C4-2B (cell line): Measurements from ENCODE around the gene DENND5A.

Experiments
- H3K27ac ChIP-seq: fragments of 450-650 bp; 2 replicates; pipeline ENCODE4 v1.5.1; 2017
- CTCF ChIP-seq: fragments of 450-650 bp; conservative IDR thresholded peaks from 2 replicates; pipeline ENCODE4 v1.5.1; 2017; ENCODE audit warnings: mild to moderate bottlenecking
- ZFX ChIP-seq: fragments of 450-650 bp; IDR thresholded peaks from 2 replicates; pipeline ENCODE4 v1.6.1; 2017

The DENND5A gene

GRCh38 chr11:9146477-9146876 is 118.7 kb downstream of the DENND5A start:
- TF ChIP-seq CTCF (no peak), ZFX (no peak)
- no peak overlapping the region for H3K27ac ChIP-seq

- no peak for TF ChIP-seq ZFX
- no peak for TF ChIP-seq CTCF
- no peak overlapping the region for H3K27ac ChIP-seq
Observed at GRCh38 chr11:9145283-9145682, 119.9 kb downstream of the DENND5A start.

- H3K27ac ChIP-seq, result no peak overlapping the region
- no peak for TF ChIP-seq CTCF
- no peak for TF ChIP-seq ZFX
Observed at GRCh38 chr11:9144828-9145227, 120.3 kb downstream of the DENND5A start.

- TF ChIP-seq ZFX (no peak), CTCF (no peak)
- H3K27ac ChIP-seq, result no peak overlapping the region
Observed at GRCh38 chr11:9143721-9144120, 121.4 kb downstream of the DENND5A start.

GRCh38 chr11:9142732-9143131 is 122.4 kb downstream of the DENND5A start:
- H3K27ac ChIP-seq, result no peak overlapping the region
- no peak for TF ChIP-seq CTCF

- no peak for TF ChIP-seq ZFX
- TF ChIP-seq CTCF, result no peak
- no peak overlapping the region for H3K27ac ChIP-seq
Observed at GRCh38 chr11:9141186-9141585, 124.0 kb downstream of the DENND5A start.

- TF ChIP-seq ZFX (no peak), CTCF (no peak)
- H3K27ac ChIP-seq, result peak overlapping the region; percentile 74
Observed at GRCh38 chr11:9139628-9140357, 125.4 kb downstream of the DENND5A start.
